ENCODE data around the gene XPO5. TPM values are rescaled to one million over a fixed set of nuclear protein-coding genes. Genes with fewer than 3 reads are reported as not detected.

The XPO5 gene
- total RNA-seq, 2 donors from 2014 or later, result 11.9 to 33.2 TPM

- Histone ChIP-seq H3K36me3 (peaks cover 29% of the 10 kb centered on the region), H3K27ac (no peak overlapping the region), H3K4me1 (ENCODE audit: control insufficient read depth in 1 of 2, low read depth in 2 of 2) (peaks cover 19 to 46% of the 10 kb centered on the region in 2 donors), H3K27me3 (replicated peaks; ENCODE audit: insufficient read depth) (no peaks in the 10 kb centered on the region), H3K9me3 (no peaks in the 10 kb centered on the region), H3K4me3 (no peak overlapping the region)
- DNase-seq (ENCODE audit: low spot score) (no peak), ATAC-seq (ENCODE audit: insufficient number of reproducible peaks, low FRiP score, low read depth) (no peak)
- no peak for TF ChIP-seq CTCF (IDR thresholded peaks at IDR 0.05)
These were observed 78.1 kb downstream of the XPO5 start for GRCh38 chr6:43497689-43498088.

- no peak for ATAC-seq (ENCODE audit: insufficient number of reproducible peaks, low FRiP score, low read depth)
- H3K4me3 ChIP-seq, result no peak overlapping the region
- DNase-seq (ENCODE audit: low spot score), result no peak
- no peaks in the 10 kb centered on the region for H3K9me3 ChIP-seq
- H3K4me1 ChIP-seq (ENCODE audit: control insufficient read depth in 1 of 2, low read depth in 2 of 2), result peaks cover 25 to 46% of the 10 kb centered on the region in 2 donors
- peaks cover 24% of the 10 kb centered on the region for H3K36me3 ChIP-seq
- no peak overlapping the region for H3K27ac ChIP-seq
- H3K27me3 ChIP-seq (replicated peaks; ENCODE audit: insufficient read depth), result no peaks in the 10 kb centered on the region
- TF ChIP-seq CTCF (IDR thresholded peaks at IDR 0.05), result no peak
These were observed 78.8 kb downstream of the XPO5 start for GRCh38 chr6:43497129-43497396.

- Histone ChIP-seq H3K27ac (peak overlapping the region; percentile 28 to 40), H3K4me1 (ENCODE audit: control insufficient read depth in 1 of 2, low read depth in 2 of 2) (peaks cover 30 to 46% of the 10 kb centered on the region in 2 donors), H3K27me3 (replicated peaks; ENCODE audit: insufficient read depth) (no peaks in the 10 kb centered on the region), H3K9me3 (no peaks in the 10 kb centered on the region), H3K4me3 (peak overlapping the region; percentile 21), H3K36me3 (peaks cover 22% of the 10 kb centered on the region)
- TF ChIP-seq CTCF (IDR thresholded peaks at IDR 0.05), result peak; percentile 60
- DNase-seq (ENCODE audit: low spot score), result no peak
- ATAC-seq (ENCODE audit: insufficient number of reproducible peaks, low FRiP score, low read depth), result no peak
These were observed 79.3 kb downstream of the XPO5 start for GRCh38 chr6:43496370-43497128.

GRCh38 chr6:43495409-43495941 is 80.4 kb downstream of the XPO5 start:
- Histone ChIP-seq H3K4me1 (ENCODE audit: control insufficient read depth in 1 of 2, low read depth in 2 of 2) (peaks cover 30 to 46% of the 10 kb centered on the region in 2 donors), H3K9me3 (no peaks in the 10 kb centered on the region), H3K36me3 (peaks cover 12% of the 10 kb centered on the region), H3K27ac (peak overlapping the region in 1 of 2 donors; percentile 28), H3K27me3 (replicated peaks; ENCODE audit: insufficient read depth) (no peaks in the 10 kb centered on the region), H3K4me3 (no peak overlapping the region)
- no peak for ATAC-seq (ENCODE audit: insufficient number of reproducible peaks, low FRiP score, low read depth)
- no peak for DNase-seq (ENCODE audit: low spot score)
- no peak for TF ChIP-seq CTCF (IDR thresholded peaks at IDR 0.05)

GRCh38 chr6:43494766-43495165 is 81.1 kb downstream of the XPO5 start:
- Histone ChIP-seq H3K27ac (no peak overlapping the region), H3K4me1 (ENCODE audit: control insufficient read depth in 1 of 2, low read depth in 2 of 2) (peaks cover 30 to 42% of the 10 kb centered on the region in 2 donors), H3K27me3 (replicated peaks; ENCODE audit: insufficient read depth) (no peaks in the 10 kb centered on the region), H3K4me3 (no peak overlapping the region), H3K9me3 (no peaks in the 10 kb centered on the region), H3K36me3 (peaks cover 5% of the 10 kb centered on the region)
- DNase-seq (ENCODE audit: low spot score) (no peak), ATAC-seq (ENCODE audit: insufficient number of reproducible peaks, low FRiP score, low read depth) (no peak)
- no peak for TF ChIP-seq CTCF (IDR thresholded peaks at IDR 0.05)
